Suprapubic skin (tissue), 3 donors: Measurements from ENCODE around the gene SLC44A4.

ENCODE experiments used
- EP300 ChIP-seq: sonication (generic); formaldehyde crosslinking; IDR thresholded peaks from one replicate; pipeline ENCODE4 v1.6.1; 2017; ENCODE audit warnings: antibody characterized with exemption
- POLR2A ChIP-seq, 2 donors: fragments of 450-650 bp; IDR thresholded peaks; one replicate each; pipeline ENCODE4 v1.6.1; 2017; ENCODE audit warnings: antibody characterized with exemption in 2 of 2, mild to moderate bottlenecking in 2 of 2, moderate library complexity in 2 of 2
- TF ChIP-seq, protein P1 (sequence below), 2 donors: fragments of 200-600 bp in 1 of 2; fragments of 450-650 bp in 1 of 2; sonication (generic) in 1 of 2; IDR thresholded peaks; one replicate each; pipeline ENCODE4 v1.5.1; 2016 to 2019; ENCODE audit warnings: antibody characterized with exemption in 2 of 2, mild to moderate bottlenecking in 1 of 2, moderate library complexity in 1 of 2

DNA sequence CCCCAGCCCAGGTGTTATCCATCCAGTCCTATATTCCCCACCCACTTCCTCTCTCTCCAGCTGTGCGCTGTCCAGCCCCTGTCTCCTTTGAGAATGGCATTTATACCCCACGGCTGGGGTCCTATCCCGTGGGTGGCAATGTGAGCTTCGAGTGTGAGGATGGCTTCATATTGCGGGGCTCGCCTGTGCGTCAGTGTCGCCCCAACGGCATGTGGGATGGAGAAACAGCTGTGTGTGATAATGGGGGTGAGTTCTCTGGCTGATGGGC is 49.8 kb upstream of the SLC44A4 start:
- TF ChIP-seq POLR2A (IDR thresholded peaks at IDR 0.05) = no peak
- TF ChIP-seq, protein P1, sequence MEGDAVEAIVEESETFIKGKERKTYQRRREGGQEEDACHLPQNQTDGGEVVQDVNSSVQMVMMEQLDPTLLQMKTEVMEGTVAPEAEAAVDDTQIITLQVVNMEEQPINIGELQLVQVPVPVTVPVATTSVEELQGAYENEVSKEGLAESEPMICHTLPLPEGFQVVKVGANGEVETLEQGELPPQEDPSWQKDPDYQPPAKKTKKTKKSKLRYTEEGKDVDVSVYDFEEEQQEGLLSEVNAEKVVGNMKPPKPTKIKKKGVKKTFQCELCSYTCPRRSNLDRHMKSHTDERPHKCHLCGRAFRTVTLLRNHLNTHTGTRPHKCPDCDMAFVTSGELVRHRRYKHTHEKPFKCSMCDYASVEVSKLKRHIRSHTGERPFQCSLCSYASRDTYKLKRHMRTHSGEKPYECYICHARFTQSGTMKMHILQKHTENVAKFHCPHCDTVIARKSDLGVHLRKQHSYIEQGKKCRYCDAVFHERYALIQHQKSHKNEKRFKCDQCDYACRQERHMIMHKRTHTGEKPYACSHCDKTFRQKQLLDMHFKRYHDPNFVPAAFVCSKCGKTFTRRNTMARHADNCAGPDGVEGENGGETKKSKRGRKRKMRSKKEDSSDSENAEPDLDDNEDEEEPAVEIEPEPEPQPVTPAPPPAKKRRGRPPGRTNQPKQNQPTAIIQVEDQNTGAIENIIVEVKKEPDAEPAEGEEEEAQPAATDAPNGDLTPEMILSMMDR (IDR thresholded peaks at IDR 0.05) = no peak
- TF ChIP-seq EP300 = no peak
